GM12801 (cell line): Measurements from ENCODE around the gene STXBP2.

Experiments used
- TF ChIP-seq, protein P1 (sequence below): IDR thresholded peaks from one replicate; pipeline ENCODE4 v1.5.1; 2011; ENCODE audit warnings: control low read depth; ENCODE audit not compliant: insufficient read length; ENCODE audit errors: extremely low read depth

STXBP2 gene

GRCh38 chr19:7631577-7631976 lies 5.3 kb upstream of the STXBP2 start:
- TF ChIP-seq, protein P1, sequence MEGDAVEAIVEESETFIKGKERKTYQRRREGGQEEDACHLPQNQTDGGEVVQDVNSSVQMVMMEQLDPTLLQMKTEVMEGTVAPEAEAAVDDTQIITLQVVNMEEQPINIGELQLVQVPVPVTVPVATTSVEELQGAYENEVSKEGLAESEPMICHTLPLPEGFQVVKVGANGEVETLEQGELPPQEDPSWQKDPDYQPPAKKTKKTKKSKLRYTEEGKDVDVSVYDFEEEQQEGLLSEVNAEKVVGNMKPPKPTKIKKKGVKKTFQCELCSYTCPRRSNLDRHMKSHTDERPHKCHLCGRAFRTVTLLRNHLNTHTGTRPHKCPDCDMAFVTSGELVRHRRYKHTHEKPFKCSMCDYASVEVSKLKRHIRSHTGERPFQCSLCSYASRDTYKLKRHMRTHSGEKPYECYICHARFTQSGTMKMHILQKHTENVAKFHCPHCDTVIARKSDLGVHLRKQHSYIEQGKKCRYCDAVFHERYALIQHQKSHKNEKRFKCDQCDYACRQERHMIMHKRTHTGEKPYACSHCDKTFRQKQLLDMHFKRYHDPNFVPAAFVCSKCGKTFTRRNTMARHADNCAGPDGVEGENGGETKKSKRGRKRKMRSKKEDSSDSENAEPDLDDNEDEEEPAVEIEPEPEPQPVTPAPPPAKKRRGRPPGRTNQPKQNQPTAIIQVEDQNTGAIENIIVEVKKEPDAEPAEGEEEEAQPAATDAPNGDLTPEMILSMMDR, result no peak

GRCh38 chr19:7632340-7633203 lies 4.3 kb upstream of the STXBP2 start:
- TF ChIP-seq, protein P1, result no peak

- TF ChIP-seq, protein P1, result no peak
Measured at GRCh38 chr19:7633698-7634097, 3.2 kb upstream of the STXBP2 start, which contains the start of gene PCP2. TSS of gene PCP2 (minus strand) at chr19:7633719. CDS start at chr19:7633457, 262 bp downstream.

- TF ChIP-seq, protein P1, result no peak
Measured at GRCh38 chr19:7635670-7636069, 1.2 kb upstream of the STXBP2 start.

GRCh38 chr19:7636317-7636690 lies 606 bp upstream of the STXBP2 start:
- TF ChIP-seq, protein P1, result no peak

- TF ChIP-seq, protein P1, result no peak
Measured at GRCh38 chr19:7637374-7638256, 705 bp downstream of the STXBP2 start.

- TF ChIP-seq, protein P1, result no peak
Measured at GRCh38 chr19:7638802-7639465, 2.0 kb downstream of the STXBP2 start.
